IMR-90 (cell line): Measurements from ENCODE around the gene DPP6. TPM values are rescaled to one million over a fixed set of nuclear protein-coding genes. Genes with fewer than 3 reads are reported as not detected.
A peak's percentile ranks its signal among the peaks of the same experiment; 100 is the strongest.

Experiments
- ATAC-seq: fragments of 200-7000 bp; cut with Tn5 transposase; 2 replicates; pipeline ENCODE4 v1.9.1; 2020; ENCODE audit warnings: low read depth, mild to moderate bottlenecking, moderate library complexity
- BruUV-seq: library from RNA; stranded (reverse); fragments of 400-500 nt; replicated peaks from 2 replicates; lab custom pipeline; 2021; lab: Mats Ljungman, UMichigan
- CTCF ChIA-PET: fragments of 300-600 bp; formaldehyde crosslinking; extraction: SDS; loops from one replicate; lab custom pipeline; 2021; ENCODE audit warnings: antibody characterized with exemption; lab: Yijun Ruan, JAX
- POLR2A ChIA-PET: fragments of 300-600 bp; sonication (Branson Sonifier 250); formaldehyde crosslinking; loops from one replicate; lab custom pipeline; 2022; ENCODE audit warnings: antibody characterized with exemption; ENCODE audit not compliant: unreplicated experiment; lab: Charles Lee
- DNase-seq: peaks from one replicate; pipeline ENCODE4 v3.0.0; 2013
- H2AFZ ChIP-seq: replicated peaks from 2 replicates; pipeline ENCODE3; 2013; ENCODE audit warnings: low read length, mild to moderate bottlenecking; ENCODE audit not compliant: poor library complexity
- H2AK5ac ChIP-seq: 2 replicates; pipeline ENCODE4 v1.6.1; 2013; ENCODE audit warnings: low read depth, low read length, inconsistent platforms
- H2AK9ac ChIP-seq: replicated peaks from 2 replicates; pipeline ENCODE3; 2013; ENCODE audit warnings: mild to moderate bottlenecking, low read depth, low read length, moderate library complexity; ENCODE audit not compliant: poor library complexity
- H2BK120ac ChIP-seq: 2 replicates; pipeline ENCODE4 v1.6.1; 2013; ENCODE audit warnings: low read depth, low read length, inconsistent platforms
- H2BK15ac ChIP-seq: 3 replicates; pipeline ENCODE4 v1.6.1; 2013; ENCODE audit warnings: low read depth, low read length, inconsistent platforms
- H2BK20ac ChIP-seq: 2 replicates; pipeline ENCODE4 v1.6.1; 2013; ENCODE audit warnings: low read depth, mild to moderate bottlenecking, inconsistent platforms, low read length, moderate library complexity
- H2BK5ac ChIP-seq: 2 replicates; pipeline ENCODE4 v1.6.1; 2013; ENCODE audit warnings: mild to moderate bottlenecking, low read depth, low read length, inconsistent platforms; ENCODE audit not compliant: poor library complexity, severe bottlenecking
- H3K14ac ChIP-seq: replicated peaks from 2 replicates; pipeline ENCODE4 v1.6.1; 2013; ENCODE audit warnings: low read depth, low read length, inconsistent platforms
- H3K18ac ChIP-seq: 2 replicates; pipeline ENCODE4 v1.6.1; 2013; ENCODE audit warnings: low read depth, low read length, control low read depth
- H3K23ac ChIP-seq: 2 replicates; pipeline ENCODE4 v1.6.1; 2013; ENCODE audit warnings: low read depth, low read length, inconsistent platforms
- H3K27ac ChIP-seq: 2 replicates; pipeline ENCODE4 v1.5.1; 2013; ENCODE audit warnings: mild to moderate bottlenecking, control low read depth, low read length; ENCODE audit not compliant: insufficient read depth
- H3K27me3 ChIP-seq: 2 replicates; pipeline ENCODE4 v1.6.1; 2013; ENCODE audit warnings: low read length; ENCODE audit not compliant: control insufficient read depth, insufficient read depth
- H3K36me3 ChIP-seq: 2 replicates; pipeline ENCODE4 v1.6.1; 2013; ENCODE audit warnings: low read length, mixed read lengths; ENCODE audit not compliant: control insufficient read depth, insufficient read depth
- H3K4ac ChIP-seq: 2 replicates; pipeline ENCODE4 v1.6.1; 2013; ENCODE audit warnings: low read depth, low read length, inconsistent platforms
- H3K4me1 ChIP-seq: 2 replicates; pipeline ENCODE4 v1.6.1; 2013; ENCODE audit warnings: low read length, mixed read lengths; ENCODE audit not compliant: control insufficient read depth, insufficient read depth
- H3K4me2 ChIP-seq: 2 replicates; pipeline ENCODE4 v1.6.1; 2013; ENCODE audit warnings: low read depth, mild to moderate bottlenecking, control low read depth, low read length, moderate library complexity
- H3K4me3 ChIP-seq: 2 replicates; pipeline ENCODE4 v1.5.1; 2013; ENCODE audit warnings: low read depth, mild to moderate bottlenecking, control low read depth, low read length, moderate library complexity; ENCODE audit not compliant: insufficient read depth
- H3K56ac ChIP-seq: 2 replicates; pipeline ENCODE4 v1.6.1; 2013; ENCODE audit warnings: low read length, inconsistent platforms; ENCODE audit not compliant: insufficient read depth; ENCODE audit errors: extremely low read depth
- H3K79me1 ChIP-seq, 2 experiments: 2 replicates each; pipeline ENCODE4 v1.6.1; 2013; ENCODE audit warnings: low read length in 2 of 2, inconsistent platforms in 1 of 2, low read depth in 1 of 2
- H3K9ac ChIP-seq: 2 replicates; pipeline ENCODE4 v1.6.1; 2013; ENCODE audit warnings: low read depth, low read length, control low read depth
- H3K9me1 ChIP-seq: 2 replicates; pipeline ENCODE4 v1.6.1; 2013; ENCODE audit warnings: low read length, inconsistent platforms; ENCODE audit not compliant: insufficient read depth
- H3K9me3 ChIP-seq: 2 replicates; pipeline ENCODE4 v1.6.1; 2013; ENCODE audit warnings: low read length; ENCODE audit not compliant: control insufficient read depth, insufficient read depth
- H4K20me1 ChIP-seq: 2 replicates; pipeline ENCODE4 v1.6.1; 2013; ENCODE audit warnings: low read length, inconsistent platforms; ENCODE audit not compliant: insufficient read depth
- H4K5ac ChIP-seq: 2 replicates; pipeline ENCODE4 v1.6.1; 2013; ENCODE audit warnings: mild to moderate bottlenecking, low read depth, low read length, control low read depth
- H4K8ac ChIP-seq, 2 experiments: 2 replicates each; pipeline ENCODE4 v1.6.1; 2013; ENCODE audit warnings: low read depth in 2 of 2, low read length in 2 of 2, control low read depth in 1 of 2, inconsistent platforms in 1 of 2
- H4K91ac ChIP-seq: 2 replicates; pipeline ENCODE4 v1.6.1; 2013; ENCODE audit warnings: low read depth, low read length, inconsistent platforms; ENCODE audit not compliant: insufficient read depth
- BHLHE40 ChIP-seq: fragments of 150-350 bp; IDR thresholded peaks from 2 replicates; pipeline ENCODE4 v1.6.1; 2016; ENCODE audit warnings: mild to moderate bottlenecking, low read depth, low read length
- CEBPB ChIP-seq: IDR thresholded peaks from 2 replicates; pipeline ENCODE4 v1.6.1; 2012; ENCODE audit warnings: low read depth, low read length, improper control_type of control experiment
- CHD1 ChIP-seq: IDR thresholded peaks from 2 replicates; pipeline ENCODE4 v1.6.1; 2012; ENCODE audit warnings: low read depth, low read length, improper control_type of control experiment
- CTCF ChIP-seq: conservative IDR thresholded peaks from 2 replicates; pipeline ENCODE4 v1.5.1; 2012; ENCODE audit warnings: mild to moderate bottlenecking, low read depth, low read length, improper control_type of control experiment
- ELK1 ChIP-seq: fragments of 150-350 bp; IDR thresholded peaks from 2 replicates; pipeline ENCODE4 v1.6.1; 2016; ENCODE audit warnings: low read depth, mild to moderate bottlenecking, low read length, moderate library complexity, borderline replicate concordance
- FOS ChIP-seq: fragments of 150-350 bp; IDR thresholded peaks from 2 replicates; pipeline ENCODE4 v1.6.1; 2016; ENCODE audit warnings: low read depth, low read length
- MAFK ChIP-seq: IDR thresholded peaks from 2 replicates; pipeline ENCODE4 v1.6.1; 2012; ENCODE audit warnings: low read depth, low read length, improper control_type of control experiment
- MAZ ChIP-seq: IDR thresholded peaks from 2 replicates; pipeline ENCODE4 v1.6.1; 2012; ENCODE audit warnings: low read depth, mild to moderate bottlenecking, low read length, improper control_type of control experiment, moderate library complexity, borderline replicate concordance
- MXI1 ChIP-seq: IDR thresholded peaks from 2 replicates; pipeline ENCODE4 v1.6.1; 2012; ENCODE audit warnings: low read depth, mild to moderate bottlenecking, low read length, moderate library complexity, borderline replicate concordance
- NFE2L2 ChIP-seq: fragments of 150-350 bp; IDR thresholded peaks from 2 replicates; pipeline ENCODE4 v1.6.1; 2016; ENCODE audit warnings: low read depth, mild to moderate bottlenecking, low read length
- POLR2A ChIP-seq: IDR thresholded peaks from 2 replicates; pipeline ENCODE4 v1.6.1; 2012; ENCODE audit warnings: mild to moderate bottlenecking, low read depth, low read length
- RAD21 ChIP-seq: IDR thresholded peaks from 2 replicates; pipeline ENCODE4 v1.6.1; 2012; ENCODE audit warnings: low read length, improper control_type of control experiment
- RCOR1 ChIP-seq: IDR thresholded peaks from 2 replicates; pipeline ENCODE4 v1.6.1; 2012; ENCODE audit warnings: mild to moderate bottlenecking, low read length, improper control_type of control experiment; ENCODE audit not compliant: insufficient replicate concordance
- RFX5 ChIP-seq: IDR thresholded peaks from 2 replicates; pipeline ENCODE4 v1.8.0; 2012; ENCODE audit warnings: low read depth, mild to moderate bottlenecking, low read length, moderate library complexity
- SMC3 ChIP-seq: fragments of 150-350 bp; IDR thresholded peaks from 2 replicates; pipeline ENCODE4 v1.6.1; 2016; ENCODE audit warnings: low read depth, mild to moderate bottlenecking, antibody characterized with exemption, low read length, moderate library complexity
- USF2 ChIP-seq: fragments of 150-350 bp; IDR thresholded peaks from 2 replicates; pipeline ENCODE4 v1.6.1; 2017; ENCODE audit warnings: mild to moderate bottlenecking, antibody characterized with exemption, low read length, low read depth
- WGBS, 2 experiments: methylation state at CpG; one replicate each; pipeline versions ENCODE4 v1.1.5 to v1.1.7; 2013; ENCODE audit warnings: missing lambda C conversion rate in 2 of 2; ENCODE audit not compliant: insufficient read length in 1 of 2; ENCODE audit errors: extremely low coverage in 2 of 2; 5-methylcytosine and 5-hydroxymethylcytosine counted together
- dilution Hi-C: fragments of 300-500 bp; cut with HindIII; formaldehyde crosslinking; loops from one replicate; pipeline ENCODE4 v1.14.3; 2018; ENCODE audit warnings: low sequenced_read_pairs; ENCODE audit not compliant: unreplicated experiment
- in situ Hi-C: fragments of 300-500 bp; cut with MboI; formaldehyde crosslinking; loops from 3 replicates; pipeline ENCODE4 v1.14.3; 2019; ENCODE audit warnings: low sequenced_read_pairs, inconsistent platforms, mixed read lengths
- intact Hi-C: fragments of 100-400 bp; cut with micrococcal nuclease; formaldehyde crosslinking; loops from 2 replicates; pipeline ENCODE4 v1.10.0; 2022
- polyA plus RNA-seq, 3 experiments: library from polyadenylated mRNA; depleted of rRNA; stranded (reverse); fragments of >200 nt; gene quantifications; 2 replicates each; pipeline ENCODE4 v1.2.3, GENCODE V29; 2012; ENCODE audit warnings: low replicate concordance in 1 of 3
- total RNA-seq: library from RNA; depleted of rRNA; stranded (reverse); fragments of >200 nt; gene quantifications from 2 replicates; pipeline ENCODE4 v1.2.3, GENCODE V29; 2012

Gene DPP6
- total and polyA plus RNA-seq, 2 of the 4 experiments (the other 2 are of a cell fraction): not detected

- Histone ChIP-seq H3K4me2 (no peak overlapping the region), H3K23ac (no peak overlapping the region), H3K4me1 (no peaks in the 10 kb centered on the region), H3K9ac (no peak overlapping the region), H3K9me1 (no peaks in the 10 kb centered on the region), H3K27me3 (no peaks in the 10 kb centered on the region), H2AK9ac (no peak overlapping the region), H3K79me1 (no peaks in the 10 kb centered on the region), H3K4me3 (no peak overlapping the region), H2AFZ (peak overlapping the region; percentile 23), H4K20me1 (no peaks in the 10 kb centered on the region), H3K27ac (no peak overlapping the region), H2BK5ac (no peak overlapping the region), H4K5ac (no peak overlapping the region), H3K56ac (no peak overlapping the region), H2AK5ac (no peak overlapping the region), H2BK120ac (no peak overlapping the region), H4K91ac (no peak overlapping the region), H3K4ac (no peak overlapping the region), H3K14ac (no peak overlapping the region), H3K18ac (no peak overlapping the region), H3K36me3 (no peaks in the 10 kb centered on the region), H2BK15ac (no peak overlapping the region), H2BK20ac (no peak overlapping the region), H4K8ac (no peak overlapping the region), H3K9me3 (peaks cover 31% of the 10 kb centered on the region)
- no peak for ATAC-seq
- WGBS, 2 experiments: 67% methylated on average over 1 of the region's 4 CpGs; no CpG with 5 or more reads in 1 of the 2 experiments
- TF ChIP-seq MAZ (no peak), SMC3 (no peak), POLR2A (no peak), RAD21 (no peak), USF2 (no peak), CEBPB (no peak), NFE2L2 (no peak), RCOR1 (no peak), BHLHE40 (no peak), FOS (no peak), RFX5 (no peak), MAFK (no peak), ELK1 (no peak), MXI1 (no peak), CHD1 (no peak), CTCF (no peak)
- ChIA-PET POLR2A (no interaction called here), CTCF (no interaction called here)
- in situ Hi-C loops: no loop called here
- BruUV-seq: no TSS peak
- intact Hi-C loops: no loop called here
- DNase-seq: no peak
- dilution Hi-C loops: no loop called here
Measured at GRCh38 chr7:154852205-154852604, 800.0 kb downstream of the DPP6 start.
